Osteoblast (primary cell): Measurements from ENCODE around the gene CASZ1. TPM values are rescaled to one million over a fixed set of nuclear protein-coding genes. Genes with fewer than 3 reads are reported as not detected.

Source experiments
- DNase-seq: peaks from one replicate; pipeline ENCODE4 v3.0.0; 2011; ENCODE audit warnings: low spot score, mixed read lengths; ENCODE audit not compliant: insufficient read length; ENCODE audit errors: missing footprints
- H2AFZ ChIP-seq: 2 replicates; pipeline ENCODE4 v1.6.0; 2011; ENCODE audit warnings: mild to moderate bottlenecking, low read length
- H3K27ac ChIP-seq: 2 replicates; pipeline ENCODE4 v1.5.1; 2011; ENCODE audit warnings: mild to moderate bottlenecking, low read depth, low read length, moderate library complexity
- H3K27me3 ChIP-seq: 2 replicates; pipeline ENCODE4 v1.6.0; 2012; ENCODE audit warnings: mild to moderate bottlenecking, control low read depth, inconsistent platforms, low read length, moderate library complexity; ENCODE audit not compliant: insufficient read depth
- H3K36me3 ChIP-seq: 2 replicates; pipeline ENCODE4 v1.5.1; 2011; ENCODE audit warnings: mild to moderate bottlenecking, low read length, control low read depth, moderate library complexity; ENCODE audit not compliant: insufficient read depth
- H3K4me1 ChIP-seq: 2 replicates; pipeline ENCODE4 v1.5.1; 2011; ENCODE audit warnings: mild to moderate bottlenecking, low read length, control low read depth, moderate library complexity; ENCODE audit not compliant: insufficient read depth
- H3K4me2 ChIP-seq: 2 replicates; pipeline ENCODE4 v1.6.0; 2011; ENCODE audit warnings: mild to moderate bottlenecking, low read length; ENCODE audit not compliant: insufficient read depth
- H3K4me3 ChIP-seq: fragments of 200-600 bp; sonication (generic); 3 replicates; pipeline ENCODE4 v1.5.1; 2012; ENCODE audit warnings: mild to moderate bottlenecking, low read length, inconsistent platforms; ENCODE audit not compliant: insufficient read depth
- H3K79me2 ChIP-seq: 2 replicates; pipeline ENCODE4 v1.6.0; 2012; ENCODE audit warnings: mild to moderate bottlenecking, low read length, control low read depth, inconsistent platforms; ENCODE audit not compliant: insufficient read depth
- H3K9me3 ChIP-seq: 2 replicates; pipeline ENCODE4 v1.5.1; 2011; ENCODE audit warnings: low read depth, low read length, control low read depth
- H4K20me1 ChIP-seq: 2 replicates; pipeline ENCODE4 v1.6.0; 2012; ENCODE audit warnings: mild to moderate bottlenecking, low read length, control low read depth; ENCODE audit not compliant: insufficient read depth
- total RNA-seq: library from RNA; depleted of rRNA; stranded (reverse); fragments of >200 nt; gene quantifications from 2 replicates; pipeline ENCODE4 v1.2.3, GENCODE V29; 2012
- TF ChIP-seq, protein P1 (sequence below): IDR thresholded peaks from 2 replicates; pipeline ENCODE4 v1.5.1; 2011; ENCODE audit warnings: mild to moderate bottlenecking, low read depth, low read length, moderate library complexity; ENCODE audit errors: extremely low read depth

The CASZ1 gene
- total RNA-seq, 1 donor, result 0.36 TPM

- Histone ChIP-seq H3K4me1 (no peaks in the 10 kb centered on the region), H4K20me1 (no peaks in the 10 kb centered on the region), H3K9me3 (no peaks in the 10 kb centered on the region), H3K4me2 (no peak overlapping the region), H3K27me3 (no peaks in the 10 kb centered on the region), H3K4me3 (no peak overlapping the region), H3K36me3 (no peaks in the 10 kb centered on the region), H3K27ac (no peak overlapping the region), H3K79me2 (no peaks in the 10 kb centered on the region), H2AFZ (no peak overlapping the region)
- TF ChIP-seq, protein P1, sequence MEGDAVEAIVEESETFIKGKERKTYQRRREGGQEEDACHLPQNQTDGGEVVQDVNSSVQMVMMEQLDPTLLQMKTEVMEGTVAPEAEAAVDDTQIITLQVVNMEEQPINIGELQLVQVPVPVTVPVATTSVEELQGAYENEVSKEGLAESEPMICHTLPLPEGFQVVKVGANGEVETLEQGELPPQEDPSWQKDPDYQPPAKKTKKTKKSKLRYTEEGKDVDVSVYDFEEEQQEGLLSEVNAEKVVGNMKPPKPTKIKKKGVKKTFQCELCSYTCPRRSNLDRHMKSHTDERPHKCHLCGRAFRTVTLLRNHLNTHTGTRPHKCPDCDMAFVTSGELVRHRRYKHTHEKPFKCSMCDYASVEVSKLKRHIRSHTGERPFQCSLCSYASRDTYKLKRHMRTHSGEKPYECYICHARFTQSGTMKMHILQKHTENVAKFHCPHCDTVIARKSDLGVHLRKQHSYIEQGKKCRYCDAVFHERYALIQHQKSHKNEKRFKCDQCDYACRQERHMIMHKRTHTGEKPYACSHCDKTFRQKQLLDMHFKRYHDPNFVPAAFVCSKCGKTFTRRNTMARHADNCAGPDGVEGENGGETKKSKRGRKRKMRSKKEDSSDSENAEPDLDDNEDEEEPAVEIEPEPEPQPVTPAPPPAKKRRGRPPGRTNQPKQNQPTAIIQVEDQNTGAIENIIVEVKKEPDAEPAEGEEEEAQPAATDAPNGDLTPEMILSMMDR, result no peak
- no peak for DNase-seq
Observed at GRCh38 chr1:10680487-10680886, 116.0 kb downstream of the CASZ1 start.

DNA sequence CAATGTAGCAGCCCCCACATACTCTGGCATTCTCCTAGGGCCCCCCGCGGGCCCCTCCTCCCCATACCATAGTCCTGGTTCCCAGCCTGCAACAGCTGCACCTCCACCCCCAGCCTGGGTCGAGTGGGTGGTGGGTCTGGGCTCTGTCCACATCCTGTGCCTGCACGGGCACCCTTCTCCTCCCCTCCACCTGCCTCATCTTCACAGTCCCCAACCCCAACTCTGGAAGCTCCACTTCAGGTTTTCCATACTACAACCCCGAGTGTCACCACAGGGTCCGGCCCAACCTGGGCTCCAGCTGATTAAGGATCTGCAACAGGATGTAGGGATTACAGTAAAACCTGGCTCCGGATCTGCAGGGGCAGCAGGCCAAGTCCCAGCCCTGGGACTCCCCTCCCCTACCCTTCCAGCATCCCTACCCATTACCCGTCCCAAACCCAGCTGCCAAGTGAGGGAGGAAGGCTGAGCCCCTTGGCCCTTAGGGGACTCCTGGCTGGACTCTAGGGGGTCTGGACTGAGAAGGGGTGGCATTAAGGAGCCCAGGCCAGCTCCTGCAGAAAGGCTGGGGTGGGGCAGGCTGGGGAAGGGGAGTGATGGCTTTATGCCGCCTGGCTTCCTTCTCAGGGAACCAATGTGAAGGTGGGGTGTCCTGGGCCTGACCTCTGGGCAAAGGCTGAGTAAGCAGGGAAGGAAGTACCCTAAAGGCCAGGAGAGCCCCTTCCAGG is 116.8 kb downstream of the CASZ1 start:
- Histone ChIP-seq H4K20me1 (no peaks in the 10 kb centered on the region), H2AFZ (no peak overlapping the region), H3K4me1 (no peaks in the 10 kb centered on the region), H3K4me2 (no peak overlapping the region), H3K27me3 (no peaks in the 10 kb centered on the region), H3K9me3 (no peaks in the 10 kb centered on the region), H3K27ac (no peak overlapping the region), H3K4me3 (no peak overlapping the region), H3K79me2 (no peaks in the 10 kb centered on the region), H3K36me3 (no peaks in the 10 kb centered on the region)
- TF ChIP-seq, protein P1, result no peak
- no peak for DNase-seq

DNA sequence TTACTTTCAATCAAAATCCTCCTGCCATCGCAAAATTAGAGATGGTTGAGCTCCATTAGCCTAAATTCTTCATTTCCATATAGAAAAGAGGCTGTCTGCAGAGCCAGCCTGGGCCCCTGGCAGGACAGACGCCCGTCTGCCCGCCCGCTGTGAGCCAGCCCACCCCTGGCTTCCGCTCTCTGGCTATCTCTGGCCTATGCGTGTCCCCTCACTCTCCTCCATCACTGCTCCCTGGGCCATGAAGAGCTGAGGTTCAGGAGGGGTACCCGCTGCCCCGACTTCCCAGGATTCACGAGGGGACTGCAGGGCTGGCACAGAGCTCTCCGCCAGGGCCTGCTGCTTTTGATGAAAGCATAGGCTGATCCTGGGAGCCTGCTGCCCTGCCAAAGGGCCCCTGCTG is 117.6 kb downstream of the CASZ1 start:
- no peak for DNase-seq
- no peaks in the 10 kb centered on the region for H3K79me2 ChIP-seq
- H2AFZ ChIP-seq, result no peak overlapping the region
- no peak overlapping the region for H3K4me3 ChIP-seq
- H4K20me1 ChIP-seq, result no peaks in the 10 kb centered on the region
- no peaks in the 10 kb centered on the region for H3K27me3 ChIP-seq
- no peak overlapping the region for H3K27ac ChIP-seq
- H3K4me1 ChIP-seq, result no peaks in the 10 kb centered on the region
- TF ChIP-seq, protein P1, result no peak
- H3K9me3 ChIP-seq, result no peaks in the 10 kb centered on the region
- H3K36me3 ChIP-seq, result no peaks in the 10 kb centered on the region
- H3K4me2 ChIP-seq, result no peak overlapping the region

DNA sequence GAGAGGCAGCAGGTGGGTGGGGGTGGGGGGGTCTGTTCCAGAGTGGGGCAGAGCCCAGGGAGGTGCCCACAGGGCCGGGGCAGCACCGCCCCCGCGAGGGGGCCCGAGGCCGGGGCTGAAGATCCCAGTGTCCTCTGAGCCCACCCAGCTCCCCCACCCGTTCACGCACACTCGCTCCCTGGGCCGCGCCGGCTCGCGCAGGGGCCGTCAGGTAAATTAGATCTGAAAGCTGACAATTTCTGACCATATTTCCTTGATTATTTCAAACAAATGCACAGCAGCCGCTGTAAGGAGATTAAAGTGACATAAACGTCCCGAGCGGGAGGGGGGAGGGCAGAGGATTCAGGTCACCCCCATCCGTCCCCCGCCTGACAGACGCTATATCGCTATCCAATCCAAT is 118.0 kb downstream of the CASZ1 start:
- H3K27ac ChIP-seq, result no peak overlapping the region
- no peaks in the 10 kb centered on the region for H3K4me1 ChIP-seq
- no peak for DNase-seq
- H3K9me3 ChIP-seq, result no peaks in the 10 kb centered on the region
- TF ChIP-seq, protein P1, result no peak
- H3K4me2 ChIP-seq, result no peak overlapping the region
- H3K4me3 ChIP-seq, result no peak overlapping the region
- no peaks in the 10 kb centered on the region for H3K27me3 ChIP-seq
- H3K79me2 ChIP-seq, result no peaks in the 10 kb centered on the region
- no peaks in the 10 kb centered on the region for H4K20me1 ChIP-seq
- no peak overlapping the region for H2AFZ ChIP-seq
- no peaks in the 10 kb centered on the region for H3K36me3 ChIP-seq
